HG02938 (cell line): ENCODE data around the gene TEC.

Source experiments
- ATAC-seq: cut with Tn5 transposase; IDR thresholded peaks from one replicate; pipeline ENCODE4 v1.9.1; 2021; ENCODE audit warnings: mild to moderate bottlenecking, moderate library complexity; ENCODE audit not compliant: unreplicated experiment

Gene TEC

GRCh38 chr4:48270523-48270897 lies 872 bp upstream of the TEC start:
- ATAC-seq: no peak

- ATAC-seq: peak; percentile 54
These were observed 354 bp upstream of the TEC start for GRCh38 chr4:48269861-48270522.

- ATAC-seq: no peak
These were observed 2.1 kb downstream of the TEC start for GRCh38 chr4:48267574-48267973.

- no peak for ATAC-seq
These were observed 2.9 kb downstream of the TEC start for GRCh38 chr4:48266781-48267180.

- ATAC-seq: no peak
These were observed 6.7 kb downstream of the TEC start for GRCh38 chr4:48262926-48263325.

GRCh38 chr4:48262484-48262883 lies 7.2 kb downstream of the TEC start:
- no peak for ATAC-seq

GRCh38 chr4:48261281-48261680 lies 8.4 kb downstream of the TEC start:
- no peak for ATAC-seq

GRCh38 chr4:48259748-48260147 lies 9.9 kb downstream of the TEC start:
- ATAC-seq: no peak

- ATAC-seq: no peak
These were observed 10.7 kb downstream of the TEC start for GRCh38 chr4:48258845-48259397.

GRCh38 chr4:48255959-48256342 lies 13.7 kb downstream of the TEC start:
- ATAC-seq: no peak

GRCh38 chr4:48255072-48255958 lies 14.3 kb downstream of the TEC start:
- ATAC-seq: no peak

GRCh38 chr4:48254381-48255071 lies 15.1 kb downstream of the TEC start:
- ATAC-seq: no peak

GRCh38 chr4:48252313-48252712 lies 17.3 kb downstream of the TEC start:
- ATAC-seq: no peak

- no peak for ATAC-seq
These were observed 18.7 kb downstream of the TEC start for GRCh38 chr4:48250980-48251379.

- ATAC-seq: no peak
These were observed 19.3 kb downstream of the TEC start for GRCh38 chr4:48250343-48250742.

GRCh38 chr4:48249378-48249777 lies 20.3 kb downstream of the TEC start:
- no peak for ATAC-seq

- ATAC-seq: no peak
These were observed 21.1 kb downstream of the TEC start for GRCh38 chr4:48248559-48248953.

- ATAC-seq: no peak
These were observed 21.6 kb downstream of the TEC start for GRCh38 chr4:48247878-48248558.

- peak; percentile 52 for ATAC-seq
These were observed 22.3 kb downstream of the TEC start for GRCh38 chr4:48247142-48247877.

GRCh38 chr4:48244665-48245064 lies 25.0 kb downstream of the TEC start:
- ATAC-seq: no peak
